Colon (tissue), 2 donors: ENCODE measurements around the gene BPIFB4.
"Not testable (repeated sequence)": the region's sequence is repeated elsewhere in the genome, so short reads cannot be mapped to it uniquely, and the experiment has no call there.

Experiments
- FAIRE-seq: peaks from 2 replicates; lab custom pipeline; 2012; peaks lifted over from hg19 to GRCh38; lab: Jason Lieb, UNC
- donor health status: control.
- donor health status: control.

BPIFB4 gene

GRCh38 chr20:33079259-33079658 is at the start of gene BPIFB4:
Gene BPIFB4 (plus strand): TSS chr20:33079643. CDS start chr20:33081527, 1,884 bp downstream.
- no peak for FAIRE-seq

GRCh38 chr20:33030076-33030475 is 49.4 kb upstream of the BPIFB4 start:
- no peak for FAIRE-seq

GRCh38 chr20:33030569-33030968 is 48.9 kb upstream of the BPIFB4 start:
- no peak for FAIRE-seq

GRCh38 chr20:33031531-33031930 is 47.9 kb upstream of the BPIFB4 start, which contains the start of gene BPIFB6:
Gene BPIFB6 (plus strand): TSS chr20:33031648. CDS start chr20:33031648, 0 bp downstream.
- FAIRE-seq = no peak

GRCh38 chr20:33032555-33032954 is 46.9 kb upstream of the BPIFB4 start:
- no peak for FAIRE-seq

GRCh38 chr20:33033381-33033780 is 46.1 kb upstream of the BPIFB4 start:
- no peak for FAIRE-seq

- no peak for FAIRE-seq
Observed at GRCh38 chr20:33034115-33034514, 45.3 kb upstream of the BPIFB4 start.

- no peak for FAIRE-seq
Observed at GRCh38 chr20:33034901-33035492, 44.4 kb upstream of the BPIFB4 start.

GRCh38 chr20:33037456-33037855 is 42.0 kb upstream of the BPIFB4 start:
- no peak for FAIRE-seq

- FAIRE-seq = no peak
Observed at GRCh38 chr20:33038243-33038642, 41.2 kb upstream of the BPIFB4 start.

- no peak for FAIRE-seq
Observed at GRCh38 chr20:33042430-33042829, 37.0 kb upstream of the BPIFB4 start.

- FAIRE-seq = no peak
Observed at GRCh38 chr20:33042983-33043730, 36.3 kb upstream of the BPIFB4 start.

- FAIRE-seq = no peak
Observed at GRCh38 chr20:33043731-33044181, 35.7 kb upstream of the BPIFB4 start.

GRCh38 chr20:33045129-33045721 is 34.2 kb upstream of the BPIFB4 start:
- not testable (repeated sequence) for FAIRE-seq

GRCh38 chr20:33046412-33046811 is 33.0 kb upstream of the BPIFB4 start:
- FAIRE-seq = no peak

- FAIRE-seq = no peak
Observed at GRCh38 chr20:33051333-33051732, 28.1 kb upstream of the BPIFB4 start.

GRCh38 chr20:33053291-33054106 is 25.9 kb upstream of the BPIFB4 start, which contains the start of gene BPIFB3:
Gene BPIFB3 (plus strand): TSS chr20:33053903. CDS start chr20:33055436, 1,533 bp downstream.
- no peak for FAIRE-seq

- FAIRE-seq = no peak
Observed at GRCh38 chr20:33054381-33054780, 25.1 kb upstream of the BPIFB4 start.

GRCh38 chr20:33054791-33055190 is 24.7 kb upstream of the BPIFB4 start:
- FAIRE-seq = no peak

- no peak for FAIRE-seq
Observed at GRCh38 chr20:33059136-33059535, 20.3 kb upstream of the BPIFB4 start.

GRCh38 chr20:33059741-33060390 is 19.6 kb upstream of the BPIFB4 start:
- no peak for FAIRE-seq

- no peak for FAIRE-seq
Observed at GRCh38 chr20:33061658-33062028, 17.8 kb upstream of the BPIFB4 start.
